Muscle layer of duodenum (tissue), 2 donors: Measurements from ENCODE around the gene TPM2.

Source experiments
- H3K27ac ChIP-seq: one replicate; pipeline ENCODE4 v1.7.0; 2013; ENCODE audit warnings: mild to moderate bottlenecking, low read length
- H3K27me3 ChIP-seq: one replicate; pipeline ENCODE4 v1.7.0; 2013; ENCODE audit warnings: low read depth, mild to moderate bottlenecking, control low read depth, low read length
- H3K36me3 ChIP-seq, 2 donors: one replicate each; pipeline ENCODE4 v1.7.0; 2013; ENCODE audit warnings: low read length in 2 of 2, control low read depth in 1 of 2, mild to moderate bottlenecking in 1 of 2; ENCODE audit not compliant: insufficient read depth in 2 of 2, control insufficient read depth in 1 of 2
- H3K4me1 ChIP-seq, 2 donors: one replicate each; pipeline ENCODE4 v1.7.0; 2013; ENCODE audit warnings: low read length in 2 of 2, mild to moderate bottlenecking in 2 of 2, control low read depth in 1 of 2, moderate library complexity in 1 of 2; ENCODE audit not compliant: insufficient read depth in 2 of 2, control insufficient read depth in 1 of 2
- H3K4me3 ChIP-seq, 2 donors: one replicate each; pipeline ENCODE4 v1.7.0; 2013; ENCODE audit warnings: low read length in 2 of 2, low read depth in 1 of 2, mild to moderate bottlenecking in 1 of 2
- H3K9me3 ChIP-seq, 2 donors: one replicate each; pipeline ENCODE4 v1.7.0; 2013; ENCODE audit warnings: low read length in 2 of 2, control low read depth in 1 of 2, mild to moderate bottlenecking in 1 of 2; ENCODE audit not compliant: control insufficient read depth in 1 of 2
- donor health status: healthy.

The TPM2 gene

DNA sequence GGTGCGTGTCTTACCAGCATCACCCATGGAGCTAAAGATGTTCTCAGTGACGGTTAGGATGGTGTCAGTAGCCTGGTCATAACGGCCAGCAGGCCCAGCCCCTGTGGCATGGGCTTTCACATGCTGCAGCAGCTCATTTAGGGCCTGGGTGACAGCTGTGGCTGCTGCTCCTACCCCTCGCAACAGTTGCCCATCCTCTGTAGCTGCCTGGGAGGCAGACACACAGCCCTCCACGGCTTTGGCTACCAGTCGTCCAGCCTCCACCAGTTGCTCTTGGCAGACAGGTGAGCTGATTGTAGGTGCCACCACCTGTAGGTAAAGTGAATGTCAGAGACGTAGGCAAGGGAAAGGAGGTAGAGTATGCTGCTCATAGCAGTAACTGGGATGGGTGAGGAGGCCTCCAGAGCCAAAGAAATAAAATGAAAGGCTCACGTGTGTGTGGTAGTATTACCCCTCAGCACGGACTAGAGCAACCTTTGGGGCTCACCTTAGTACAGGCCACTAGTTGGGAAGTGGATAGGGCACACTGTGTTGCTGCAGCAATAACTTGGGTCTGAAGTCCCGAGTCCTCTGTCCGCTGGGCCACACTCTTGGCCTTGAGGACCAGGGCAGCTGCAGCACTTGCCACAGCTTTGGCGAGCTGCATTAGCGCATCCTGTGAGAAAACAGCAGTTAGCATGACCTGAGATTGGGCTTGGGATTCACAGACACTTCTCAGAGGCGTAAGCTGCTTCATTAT lies 27.6 kb upstream of the TPM2 start:
- no peak overlapping the region for H3K27ac ChIP-seq
- H3K36me3 ChIP-seq = peaks cover 96 to 100% of the 10 kb centered on the region in 2 donors
- H3K4me3 ChIP-seq = no peak overlapping the region
- H3K4me1 ChIP-seq = no peaks in the 10 kb centered on the region
- no peaks in the 10 kb centered on the region for H3K27me3 ChIP-seq
- H3K9me3 ChIP-seq = no peaks in the 10 kb centered on the region

DNA sequence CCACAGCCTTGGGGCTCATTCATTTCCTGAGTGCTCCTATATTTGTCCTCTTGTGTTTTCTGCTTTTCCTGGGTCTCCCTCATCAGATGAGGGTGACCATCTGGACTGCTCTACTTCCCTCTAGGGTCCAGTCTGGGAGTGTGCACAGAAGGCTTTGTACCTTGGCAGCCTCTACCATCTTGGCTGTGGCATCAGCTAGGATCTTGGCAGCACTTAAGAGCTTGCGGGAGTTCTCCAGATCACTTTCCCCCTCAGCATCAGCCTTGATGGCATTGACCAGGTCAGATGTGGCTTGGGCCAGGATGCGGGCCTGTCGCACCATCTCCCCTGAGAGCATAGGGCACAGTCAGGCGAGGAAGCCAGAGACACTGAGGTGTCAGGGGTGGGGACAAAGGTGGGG lies 26.5 kb upstream of the TPM2 start:
- Histone ChIP-seq H3K4me1 (no peaks in the 10 kb centered on the region), H3K4me3 (no peak overlapping the region), H3K27ac (peak overlapping the region; percentile 7), H3K9me3 (no peaks in the 10 kb centered on the region), H3K36me3 (peaks cover 95 to 100% of the 10 kb centered on the region in 2 donors), H3K27me3 (no peaks in the 10 kb centered on the region)

DNA sequence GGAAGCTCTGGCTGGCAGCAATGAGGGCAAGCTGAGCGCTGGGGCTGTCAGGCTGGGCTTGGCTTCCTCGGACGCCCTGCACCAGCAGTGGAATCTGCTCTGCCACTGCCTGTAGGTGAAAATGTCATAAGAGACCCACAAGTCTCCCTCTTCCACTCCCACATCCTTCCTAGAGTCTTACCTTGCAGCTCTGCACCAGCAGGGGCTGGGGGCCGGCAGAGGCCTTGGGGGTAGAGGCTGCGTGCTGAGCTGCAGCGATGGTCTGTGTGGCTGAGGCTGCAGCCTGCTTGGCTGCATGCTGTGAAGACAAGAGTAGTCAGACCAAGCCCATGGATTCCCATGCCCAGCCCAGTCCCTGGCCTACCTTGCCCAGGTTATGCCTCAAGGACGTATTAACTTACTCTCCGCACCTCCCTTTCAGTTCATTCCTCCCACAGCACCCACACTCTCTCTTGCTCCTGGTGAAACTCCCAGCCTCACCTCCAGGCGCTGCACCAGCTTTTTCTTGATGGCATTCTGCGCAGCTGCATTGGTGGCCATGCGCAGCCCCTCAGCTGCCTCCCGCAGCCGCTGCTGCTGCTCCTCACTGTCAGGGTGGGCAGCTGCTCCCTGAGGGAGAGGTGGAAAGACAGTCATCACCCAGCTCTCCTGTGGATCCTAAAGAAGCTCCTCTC lies 25.0 kb upstream of the TPM2 start:
- Histone ChIP-seq H3K9me3 (no peaks in the 10 kb centered on the region), H3K4me3 (no peak overlapping the region), H3K36me3 (peaks cover 89 to 97% of the 10 kb centered on the region in 2 donors), H3K27me3 (no peaks in the 10 kb centered on the region), H3K4me1 (no peaks in the 10 kb centered on the region), H3K27ac (no peak overlapping the region)

DNA sequence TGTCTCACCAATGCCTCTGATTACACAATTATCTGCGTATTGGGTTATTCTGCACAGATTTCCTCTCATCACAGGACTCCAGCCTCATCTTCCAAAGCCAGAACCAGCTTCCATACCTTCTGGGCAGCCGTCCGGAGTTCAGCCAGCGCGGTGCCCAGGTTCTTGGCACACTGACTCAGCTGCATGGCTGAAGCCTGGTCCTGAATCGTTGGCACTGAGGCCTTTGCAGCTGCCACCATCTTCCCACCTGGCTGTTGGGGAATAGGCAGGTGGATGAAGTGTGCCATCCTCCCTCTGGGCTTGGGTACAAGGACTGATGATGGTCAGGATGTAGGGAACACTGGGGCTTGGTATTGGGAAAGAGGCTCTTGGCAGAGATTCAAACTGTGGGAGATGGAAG lies 24.4 kb upstream of the TPM2 start:
- no peak overlapping the region for H3K27ac ChIP-seq
- H3K9me3 ChIP-seq = no peaks in the 10 kb centered on the region
- no peaks in the 10 kb centered on the region for H3K4me1 ChIP-seq
- no peak overlapping the region for H3K4me3 ChIP-seq
- H3K36me3 ChIP-seq = peaks cover 86 to 92% of the 10 kb centered on the region in 2 donors
- no peaks in the 10 kb centered on the region for H3K27me3 ChIP-seq

DNA sequence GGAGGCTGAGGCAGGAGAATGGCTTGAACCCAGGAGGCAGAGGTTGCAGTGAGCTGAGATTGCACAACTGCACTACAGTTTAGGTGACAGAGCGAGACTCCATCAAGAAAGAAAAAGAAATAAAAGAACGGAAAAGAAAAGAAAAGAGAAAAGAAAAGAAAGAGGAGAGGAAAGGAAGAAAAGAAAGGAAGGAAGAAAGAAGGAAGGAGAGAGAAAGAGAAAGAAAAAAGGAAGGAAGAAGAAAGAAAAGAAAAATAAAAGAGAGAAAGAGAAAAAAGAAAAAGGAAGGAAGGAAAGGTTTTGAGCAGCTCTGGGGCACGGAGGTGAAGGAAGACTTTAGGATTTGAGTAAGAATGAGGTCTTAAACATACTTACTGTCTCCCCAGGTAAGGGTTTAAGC lies 23.9 kb upstream of the TPM2 start:
- no peak overlapping the region for H3K27ac ChIP-seq
- peaks cover 85 to 92% of the 10 kb centered on the region in 2 donors for H3K36me3 ChIP-seq

DNA sequence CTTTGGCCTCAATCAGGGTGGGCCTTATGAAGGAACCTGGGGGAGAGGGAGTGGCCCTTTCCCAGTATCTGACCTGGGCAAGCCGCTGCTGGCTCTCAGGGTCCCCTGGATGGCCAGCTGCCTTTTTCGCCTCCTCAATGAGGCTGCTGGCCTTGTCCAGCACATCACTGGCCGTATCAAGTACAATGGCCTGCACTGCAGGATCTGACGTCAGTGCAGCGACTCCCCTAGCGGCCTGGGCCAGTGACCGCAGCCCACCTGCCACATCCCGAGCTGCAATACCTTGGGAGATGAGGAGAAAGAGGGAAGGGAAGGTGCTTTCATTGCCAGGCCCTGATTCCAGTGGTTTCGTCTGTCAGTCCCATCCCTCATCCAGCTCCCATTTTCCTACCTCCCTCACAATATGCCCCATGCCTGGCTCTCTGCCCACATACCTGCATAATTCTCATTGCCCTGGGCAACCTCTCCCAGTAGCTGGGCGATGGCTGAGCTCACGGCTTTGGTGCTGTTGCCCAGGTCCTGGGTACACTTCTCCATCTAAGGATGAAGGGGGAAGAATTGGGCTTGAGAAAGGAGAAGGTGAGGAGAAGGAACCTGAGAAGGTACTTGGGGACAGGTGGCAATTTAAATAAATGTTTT lies 23.2 kb upstream of the TPM2 start:
- Histone ChIP-seq H3K27me3 (no peaks in the 10 kb centered on the region), H3K4me3 (no peak overlapping the region), H3K27ac (no peak overlapping the region), H3K9me3 (no peaks in the 10 kb centered on the region), H3K36me3 (peaks cover 85 to 92% of the 10 kb centered on the region in 2 donors), H3K4me1 (no peaks in the 10 kb centered on the region)

More for the DNA sequence above, 23.9 kb upstream of the TPM2 start:
- Histone ChIP-seq H3K4me3 (no peak overlapping the region), H3K9me3 (no peaks in the 10 kb centered on the region), H3K4me1 (no peaks in the 10 kb centered on the region), H3K27me3 (no peaks in the 10 kb centered on the region)

DNA sequence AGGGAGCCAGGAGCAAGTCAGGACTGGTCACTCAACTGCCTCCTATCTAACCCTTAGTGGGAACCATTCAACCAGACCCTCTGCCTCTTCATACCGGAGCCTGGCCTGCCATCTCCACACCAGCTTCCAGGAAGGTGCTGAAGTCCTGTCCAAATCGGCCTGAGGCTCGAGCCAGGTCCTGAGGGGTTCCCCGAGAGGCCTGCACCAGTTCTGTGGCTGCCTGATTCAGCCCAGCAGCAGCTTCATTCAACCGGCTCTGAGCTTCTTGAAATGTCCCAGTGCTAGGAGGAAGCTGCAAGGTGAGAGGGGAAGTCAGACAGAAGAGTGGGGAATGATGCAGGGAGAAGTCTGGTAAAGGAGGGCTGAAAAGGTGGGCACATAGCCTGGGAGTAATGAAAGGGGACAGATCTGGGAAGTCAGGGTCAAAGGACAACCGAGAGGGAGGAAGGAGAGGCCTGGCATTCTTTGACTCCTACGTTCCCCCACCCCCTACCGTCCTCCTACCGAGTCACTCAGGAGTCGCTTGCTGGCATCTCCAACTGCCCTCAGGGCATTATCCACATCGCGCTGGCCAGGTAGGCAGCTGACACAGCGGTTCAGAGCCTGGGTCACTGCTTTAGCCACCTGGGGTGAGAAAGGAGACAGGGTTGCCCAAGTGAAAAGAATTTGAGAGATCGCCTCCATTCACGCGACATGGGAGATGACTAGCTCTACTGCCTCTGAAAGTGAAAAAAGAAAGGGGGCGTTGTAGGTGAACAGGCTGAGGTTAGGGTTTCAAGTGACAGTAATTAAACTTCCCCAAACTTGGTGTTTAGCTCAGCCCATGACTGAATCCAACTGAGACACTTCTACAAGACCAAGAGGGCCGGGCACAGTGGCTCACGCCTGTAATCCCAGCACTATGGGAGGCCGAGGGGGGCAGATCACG lies 22.0 kb upstream of the TPM2 start:
- no peaks in the 10 kb centered on the region for H3K4me1 ChIP-seq
- no peaks in the 10 kb centered on the region for H3K27me3 ChIP-seq
- H3K9me3 ChIP-seq = no peaks in the 10 kb centered on the region
- no peak overlapping the region for H3K27ac ChIP-seq
- H3K4me3 ChIP-seq = no peak overlapping the region
- H3K36me3 ChIP-seq = peaks cover 85 to 92% of the 10 kb centered on the region in 2 donors

DNA sequence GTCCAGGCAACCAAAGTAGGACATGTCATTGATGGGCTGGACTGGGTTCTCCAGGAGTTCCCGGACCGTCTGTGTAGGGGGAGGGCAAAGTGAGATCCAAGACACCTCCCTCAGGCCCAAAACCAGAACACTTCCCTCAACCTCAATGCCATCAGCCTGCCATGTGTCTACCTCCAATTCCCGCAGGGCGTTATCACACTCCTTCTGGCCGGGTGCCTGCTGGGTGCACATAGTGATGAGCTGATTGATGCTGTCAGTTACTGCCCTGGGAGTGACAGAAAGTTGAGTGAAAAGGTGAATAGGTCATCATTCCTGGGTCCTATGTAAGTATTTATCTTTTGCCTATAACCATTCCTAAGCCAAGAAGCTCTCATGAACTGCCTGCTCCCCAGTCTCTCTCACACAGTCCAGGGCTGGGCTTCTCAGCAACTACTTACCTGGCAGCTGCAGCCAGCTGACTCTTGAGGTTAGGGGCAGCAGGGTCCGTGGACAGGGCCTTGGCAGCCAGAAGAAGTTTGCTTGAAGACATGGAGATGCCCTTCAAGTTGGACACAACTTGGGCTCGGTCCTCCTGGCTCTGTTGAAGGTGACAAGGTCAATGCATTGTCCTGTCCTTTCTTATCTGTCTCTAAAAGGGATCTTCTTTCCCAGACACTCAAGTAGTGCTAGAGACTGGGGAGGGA lies 21.2 kb upstream of the TPM2 start:
- no peak overlapping the region for H3K4me3 ChIP-seq
- no peaks in the 10 kb centered on the region for H3K4me1 ChIP-seq
- H3K27ac ChIP-seq = no peak overlapping the region
- H3K27me3 ChIP-seq = no peaks in the 10 kb centered on the region
- no peaks in the 10 kb centered on the region for H3K9me3 ChIP-seq
- H3K36me3 ChIP-seq = peaks cover 85 to 92% of the 10 kb centered on the region in 2 donors

DNA sequence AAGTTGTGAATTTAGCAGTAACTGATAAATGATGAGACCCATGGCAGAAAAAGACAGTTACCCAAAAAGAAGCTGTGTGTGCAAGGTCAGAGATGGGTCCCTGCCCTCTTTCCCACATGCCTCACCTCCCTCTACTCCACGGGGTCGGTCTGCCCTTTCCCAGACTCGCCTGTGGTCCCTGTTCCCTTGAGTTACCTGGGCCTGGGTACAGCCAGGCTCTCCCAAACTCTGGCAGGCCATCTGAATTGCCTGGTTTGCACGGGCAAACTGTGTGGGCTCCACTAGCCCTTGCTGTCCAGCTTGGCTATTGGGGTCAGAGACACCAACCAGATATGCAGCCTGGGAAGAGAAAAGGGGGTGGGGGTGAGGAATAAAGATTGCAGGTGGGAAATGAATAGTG lies 18.4 kb upstream of the TPM2 start:
- H3K27ac ChIP-seq = no peak overlapping the region
- H3K27me3 ChIP-seq = no peaks in the 10 kb centered on the region
- peaks cover 88 to 92% of the 10 kb centered on the region in 2 donors for H3K36me3 ChIP-seq
- no peak overlapping the region for H3K4me3 ChIP-seq
- H3K4me1 ChIP-seq = no peaks in the 10 kb centered on the region
- H3K9me3 ChIP-seq = no peaks in the 10 kb centered on the region

DNA sequence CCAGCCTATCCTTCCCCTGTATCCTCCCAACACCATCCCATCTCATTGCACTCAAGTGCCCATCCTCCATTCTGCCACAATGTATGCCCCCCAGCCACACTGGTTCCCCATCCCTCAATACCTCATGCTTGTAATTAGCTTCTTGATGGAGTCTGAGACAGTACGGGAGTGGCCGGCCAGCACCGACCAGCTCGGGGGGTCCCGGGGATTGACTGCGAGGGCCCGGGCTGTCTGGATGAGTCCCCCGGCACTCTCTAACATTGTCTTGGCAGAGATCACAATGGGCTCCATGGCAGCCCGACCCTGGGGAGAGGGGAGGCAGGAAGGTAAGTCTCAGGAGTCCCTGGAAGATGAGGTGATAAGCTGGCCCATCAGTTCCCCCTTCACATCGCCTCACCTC lies 17.2 kb upstream of the TPM2 start:
- Histone ChIP-seq H3K4me3 (no peak overlapping the region), H3K27me3 (no peaks in the 10 kb centered on the region), H3K36me3 (peaks cover 87 to 91% of the 10 kb centered on the region in 2 donors), H3K4me1 (no peaks in the 10 kb centered on the region), H3K9me3 (no peaks in the 10 kb centered on the region), H3K27ac (no peak overlapping the region)
